ENCODE data around the gene PCDHA11.
"Not testable (repeated sequence)": the region's sequence is repeated elsewhere in the genome, so short reads cannot be mapped to it uniquely, and the experiment has no call there.

PCDHA11 gene

GRCh38 chr5:140835622-140836510 is 32.9 kb upstream of the PCDHA11 start:
- no peak overlapping the region for H3K9ac ChIP-seq (ENCODE audit: low read length)
- no peaks in the 10 kb centered on the region for H3K9me3 ChIP-seq (ENCODE audit: control insufficient read depth, low read length)

GRCh38 chr5:140840978-140841962 is 27.5 kb upstream of the PCDHA11 start, which contains the start of gene PCDHA8:
TSS of gene PCDHA8 (plus strand) at chr5:140841187. CDS start at chr5:140841322, 135 bp downstream.
- H3K27me3 ChIP-seq (ENCODE audit: control insufficient read depth, insufficient read depth, low read length) = no peaks in the 10 kb centered on the region
- no peak within 1 kb of the TSS for H3K4me3 ChIP-seq (ENCODE audit: low read length)
- no peaks in the 10 kb centered on the region for H3K4me1 ChIP-seq (ENCODE audit: control insufficient read depth, insufficient read depth, low read length)
- H3K9ac ChIP-seq (ENCODE audit: low read length) = no peak within 1 kb of the TSS
- no peaks in the 10 kb centered on the region for H3K9me3 ChIP-seq (ENCODE audit: control insufficient read depth, low read length)
- H3K36me3 ChIP-seq (ENCODE audit: control insufficient read depth, insufficient read depth, low read length) = no peaks in the 10 kb centered on the region

More at GRCh38 chr5:140835622-140836510, 32.9 kb upstream of the PCDHA11 start:
- no peaks in the 10 kb centered on the region for H3K4me1 ChIP-seq (ENCODE audit: control insufficient read depth, insufficient read depth, low read length)
- no peak overlapping the region for H3K4me3 ChIP-seq (ENCODE audit: low read length)
- no peaks in the 10 kb centered on the region for H3K36me3 ChIP-seq (ENCODE audit: control insufficient read depth, insufficient read depth, low read length)
- no peaks in the 10 kb centered on the region for H3K27me3 ChIP-seq (ENCODE audit: control insufficient read depth, insufficient read depth, low read length)

- Histone ChIP-seq H3K27me3 (ENCODE audit: control insufficient read depth, insufficient read depth, low read length) (no peaks in the 10 kb centered on the region), H3K9ac (ENCODE audit: low read length) (no peak overlapping the region), H3K9me3 (ENCODE audit: control insufficient read depth, low read length) (no peaks in the 10 kb centered on the region), H3K36me3 (ENCODE audit: control insufficient read depth, insufficient read depth, low read length) (no peaks in the 10 kb centered on the region), H3K4me3 (ENCODE audit: low read length) (no peak overlapping the region), H3K4me1 (ENCODE audit: control insufficient read depth, insufficient read depth, low read length) (no peaks in the 10 kb centered on the region)
These were observed 25.7 kb upstream of the PCDHA11 start for GRCh38 chr5:140842798-140843733.

GRCh38 chr5:140848139-140849102 is 20.3 kb upstream of the PCDHA11 start, which contains the start of gene PCDHA9:
TSS of gene PCDHA9 (plus strand) at chr5:140848382. CDS start at chr5:140848496, 114 bp downstream.
- not testable (repeated sequence) for H3K4me1 ChIP-seq (ENCODE audit: control insufficient read depth, insufficient read depth, low read length); H3K4me3 ChIP-seq (ENCODE audit: low read length); H3K9ac ChIP-seq (ENCODE audit: low read length); H3K9me3 ChIP-seq (ENCODE audit: control insufficient read depth, low read length); H3K36me3 ChIP-seq (ENCODE audit: control insufficient read depth, insufficient read depth, low read length); H3K27me3 ChIP-seq (ENCODE audit: control insufficient read depth, insufficient read depth, low read length)

GRCh38 chr5:140849831-140850634 is 18.7 kb upstream of the PCDHA11 start:
- H3K4me3 ChIP-seq (ENCODE audit: low read length); H3K9ac ChIP-seq (ENCODE audit: low read length); H3K4me1 ChIP-seq (ENCODE audit: control insufficient read depth, insufficient read depth, low read length); H3K27me3 ChIP-seq (ENCODE audit: control insufficient read depth, insufficient read depth, low read length); H3K36me3 ChIP-seq (ENCODE audit: control insufficient read depth, insufficient read depth, low read length); H3K9me3 ChIP-seq (ENCODE audit: control insufficient read depth, low read length): not testable (repeated sequence)

- no peaks in the 10 kb centered on the region for H3K36me3 ChIP-seq (ENCODE audit: control insufficient read depth, insufficient read depth, low read length)
These were observed 12.7 kb upstream of the PCDHA11 start, which contains the start of gene PCDHA10 for GRCh38 chr5:140855772-140856674. TSS of gene PCDHA10 (plus strand) at chr5:140855897. CDS start at chr5:140856049, 152 bp downstream.

GRCh38 chr5:140857177-140857986 is 11.4 kb upstream of the PCDHA11 start:
- Histone ChIP-seq H3K9ac (ENCODE audit: low read length) (no peak overlapping the region), H3K9me3 (ENCODE audit: control insufficient read depth, low read length) (no peaks in the 10 kb centered on the region), H3K4me3 (ENCODE audit: low read length) (no peak overlapping the region), H3K4me1 (ENCODE audit: control insufficient read depth, insufficient read depth, low read length) (no peaks in the 10 kb centered on the region), H3K36me3 (ENCODE audit: control insufficient read depth, insufficient read depth, low read length) (no peaks in the 10 kb centered on the region), H3K27me3 (ENCODE audit: control insufficient read depth, insufficient read depth, low read length) (no peaks in the 10 kb centered on the region)

More at GRCh38 chr5:140855772-140856674, 12.7 kb upstream of the PCDHA11 start, which contains the start of gene PCDHA10:
- Histone ChIP-seq H3K4me1 (ENCODE audit: control insufficient read depth, insufficient read depth, low read length) (no peaks in the 10 kb centered on the region), H3K4me3 (ENCODE audit: low read length) (no peak within 1 kb of the TSS), H3K27me3 (ENCODE audit: control insufficient read depth, insufficient read depth, low read length) (no peaks in the 10 kb centered on the region), H3K9me3 (ENCODE audit: control insufficient read depth, low read length) (no peaks in the 10 kb centered on the region), H3K9ac (ENCODE audit: low read length) (no peak within 1 kb of the TSS)

GRCh38 chr5:140857987-140858240 is 10.8 kb upstream of the PCDHA11 start:
- Histone ChIP-seq H3K9me3 (ENCODE audit: control insufficient read depth, low read length) (no peaks in the 10 kb centered on the region), H3K9ac (ENCODE audit: low read length) (no peak overlapping the region), H3K4me3 (ENCODE audit: low read length) (no peak overlapping the region), H3K4me1 (ENCODE audit: control insufficient read depth, insufficient read depth, low read length) (no peaks in the 10 kb centered on the region), H3K27me3 (ENCODE audit: control insufficient read depth, insufficient read depth, low read length) (no peaks in the 10 kb centered on the region), H3K36me3 (ENCODE audit: control insufficient read depth, insufficient read depth, low read length) (no peaks in the 10 kb centered on the region)
